GM12864 (cell line): ENCODE measurements around the gene TTF2.

Experiments
- DNase-seq: peaks from one replicate; pipeline ENCODE4 v3.0.0-alpha.2; 2011; ENCODE audit warnings: low read depth
- H3K4me3 ChIP-seq: 2 replicates; pipeline ENCODE4 v1.5.1; 2011; ENCODE audit warnings: mild to moderate bottlenecking, low read depth, low read length, control low read depth
- CTCF ChIP-seq: IDR thresholded peaks from 2 replicates; pipeline ENCODE4 v1.5.1; 2011; ENCODE audit warnings: low read depth, mild to moderate bottlenecking, moderate library complexity, low read length, control low read depth, inconsistent platforms; ENCODE audit errors: missing control alignments

The TTF2 gene

GRCh38 chr1:117059678-117060440 is at the start of gene TTF2:
Gene TTF2, plus strand, starts transcription at chr1:117060326. Its CDS starts 21 bp downstream, at chr1:117060347.
- TF ChIP-seq CTCF, result no peak
- peak within 1 kb of the TSS; percentile 91 for H3K4me3 ChIP-seq
- DNase-seq, result peak; percentile 99

- no peak for TF ChIP-seq CTCF
- no peak overlapping the region for H3K4me3 ChIP-seq
- no peak for DNase-seq
Measured at GRCh38 chr1:117011334-117011733, 48.8 kb upstream of the TTF2 start.

- no peak overlapping the region for H3K4me3 ChIP-seq
- no peak for TF ChIP-seq CTCF
- DNase-seq, result no peak
Measured at GRCh38 chr1:117013309-117013858, 46.7 kb upstream of the TTF2 start.

- no peak for TF ChIP-seq CTCF
- no peak for DNase-seq
- H3K4me3 ChIP-seq, result no peak overlapping the region
Measured at GRCh38 chr1:117014209-117014608, 45.9 kb upstream of the TTF2 start.

- TF ChIP-seq CTCF, result no peak
- DNase-seq, result no peak
- H3K4me3 ChIP-seq, result no peak overlapping the region
Measured at GRCh38 chr1:117015724-117016123, 44.4 kb upstream of the TTF2 start.

- H3K4me3 ChIP-seq, result no peak overlapping the region
- DNase-seq, result no peak
- TF ChIP-seq CTCF, result no peak
Measured at GRCh38 chr1:117017062-117017461, 43.1 kb upstream of the TTF2 start.

GRCh38 chr1:117017648-117018047 is 42.5 kb upstream of the TTF2 start:
- TF ChIP-seq CTCF, result no peak
- no peak overlapping the region for H3K4me3 ChIP-seq
- no peak for DNase-seq
